ENCODE data around the gene ZBTB20. TPM values are rescaled to one million over a fixed set of nuclear protein-coding genes. Genes with fewer than 3 reads are reported as not detected.

ZBTB20 gene
- total RNA-seq, 1 experiment from 2014 or later: 12.8 TPM

- H3K36me3 ChIP-seq (ENCODE audit: control insufficient read depth, insufficient read depth, low read length): no peaks in the 10 kb centered on the region
- Mint-ChIP-seq H3K9me3 (ENCODE audit: unreplicated experiment) (no peaks in the 10 kb centered on the region), H3K4me3 (ENCODE audit: unreplicated experiment) (no peak overlapping the region), H3K27ac (ENCODE audit: unreplicated experiment) (no peak overlapping the region), H3K36me3 (ENCODE audit: insufficient read depth, unreplicated experiment) (no peaks in the 10 kb centered on the region), H3K27me3 (ENCODE audit: insufficient read depth, unreplicated experiment) (no peaks in the 10 kb centered on the region), H3K4me1 (ENCODE audit: low read depth, unreplicated experiment) (no peaks in the 10 kb centered on the region)
- BruUV-seq (replicated peaks): no TSS peak
- ChIA-PET CTCF (no interaction called here), POLR2A (no interaction called here)
- TF ChIP-seq CTCF (IDR thresholded peaks at IDR 0.05; ENCODE audit: insufficient read depth in 1 of 2, low read depth in 1 of 2, low read length in 1 of 2, severe bottlenecking in 1 of 2, unreplicated experiment in 1 of 2): no peak
- no peaks in the 10 kb centered on the region for H3K4me1 ChIP-seq
- H3K4me3 ChIP-seq (ENCODE audit: low read depth, low read length): no peak overlapping the region
- no peaks in the 10 kb centered on the region for H3K9me3 ChIP-seq
- intact Hi-C loops (cut with micrococcal nuclease; ENCODE audit: unreplicated experiment): no loop called here
- no peak for DNase-seq
- H3K27me3 ChIP-seq (replicated peaks; ENCODE audit: control insufficient read depth, insufficient read depth, low read length): no peaks in the 10 kb centered on the region
Measured at GRCh38 chr3:114893361-114893760, 253.7 kb downstream of the ZBTB20 start.

GRCh38 chr3:114892880-114893279 is 254.2 kb downstream of the ZBTB20 start:
- Mint-ChIP-seq H3K4me1 (ENCODE audit: low read depth, unreplicated experiment) (no peaks in the 10 kb centered on the region), H3K4me3 (ENCODE audit: unreplicated experiment) (no peak overlapping the region), H3K27ac (ENCODE audit: unreplicated experiment) (no peak overlapping the region), H3K27me3 (ENCODE audit: insufficient read depth, unreplicated experiment) (no peaks in the 10 kb centered on the region), H3K9me3 (ENCODE audit: unreplicated experiment) (no peaks in the 10 kb centered on the region), H3K36me3 (ENCODE audit: insufficient read depth, unreplicated experiment) (no peaks in the 10 kb centered on the region)
- CTCF ChIA-PET: no interaction called here
- intact Hi-C loops (cut with micrococcal nuclease; ENCODE audit: unreplicated experiment): no loop called here
- BruUV-seq (replicated peaks): no TSS peak
- Histone ChIP-seq H3K4me1 (no peaks in the 10 kb centered on the region), H3K36me3 (ENCODE audit: control insufficient read depth, insufficient read depth, low read length) (no peaks in the 10 kb centered on the region), H3K4me3 (ENCODE audit: low read depth, low read length) (no peak overlapping the region), H3K9me3 (no peaks in the 10 kb centered on the region), H3K27me3 (replicated peaks; ENCODE audit: control insufficient read depth, insufficient read depth, low read length) (no peaks in the 10 kb centered on the region)
- POLR2A ChIA-PET: no interaction called here
- DNase-seq: no peak
- TF ChIP-seq CTCF (IDR thresholded peaks at IDR 0.05; ENCODE audit: insufficient read depth in 1 of 2, low read depth in 1 of 2, low read length in 1 of 2, severe bottlenecking in 1 of 2, unreplicated experiment in 1 of 2): no peak

GRCh38 chr3:114892131-114892879 is 254.8 kb downstream of the ZBTB20 start:
- no peak for TF ChIP-seq CTCF (IDR thresholded peaks at IDR 0.05; ENCODE audit: insufficient read depth in 1 of 2, low read depth in 1 of 2, low read length in 1 of 2, severe bottlenecking in 1 of 2, unreplicated experiment in 1 of 2)
- Mint-ChIP-seq H3K4me1 (ENCODE audit: low read depth, unreplicated experiment) (no peaks in the 10 kb centered on the region), H3K36me3 (ENCODE audit: insufficient read depth, unreplicated experiment) (no peaks in the 10 kb centered on the region), H3K27ac (ENCODE audit: unreplicated experiment) (no peak overlapping the region), H3K4me3 (ENCODE audit: unreplicated experiment) (no peak overlapping the region), H3K9me3 (ENCODE audit: unreplicated experiment) (no peaks in the 10 kb centered on the region), H3K27me3 (ENCODE audit: insufficient read depth, unreplicated experiment) (no peaks in the 10 kb centered on the region)
- ChIA-PET POLR2A (no interaction called here), CTCF (no interaction called here)
- no peak for DNase-seq
- Histone ChIP-seq H3K36me3 (ENCODE audit: control insufficient read depth, insufficient read depth, low read length) (no peaks in the 10 kb centered on the region), H3K9me3 (no peaks in the 10 kb centered on the region), H3K4me3 (ENCODE audit: low read depth, low read length) (no peak overlapping the region), H3K4me1 (no peaks in the 10 kb centered on the region), H3K27me3 (replicated peaks; ENCODE audit: control insufficient read depth, insufficient read depth, low read length) (no peaks in the 10 kb centered on the region)
- intact Hi-C loops (cut with micrococcal nuclease; ENCODE audit: unreplicated experiment): no loop called here
- BruUV-seq (replicated peaks): no TSS peak

Measured in Caco-2 (cell line).